ENCODE measurements around the gene PSMA3. TPM values are rescaled to one million over a fixed set of nuclear protein-coding genes. Genes with fewer than 3 reads are reported as not detected.
A peak's percentile ranks its signal among the peaks of the same experiment; 100 is the strongest.

Gene PSMA3
- total and polyA plus RNA-seq, 10 of the 15 experiments (the other 5 are each of a cell fraction or from before 2014, with no cell fraction given), result 142 to 936 (median 400) TPM

GRCh38 chr14:58297762-58298476 lies 53.3 kb downstream of the PSMA3 start (continued):
- TF ChIP-seq RUNX3 (IDR thresholded peaks at IDR 0.05; ENCODE audit: low read length), result peak; percentile 44
- TF ChIP-seq TCF7 (IDR thresholded peaks at IDR 0.05; ENCODE audit: borderline replicate concordance), result no peak
- TF ChIP-seq HDAC6 (IDR thresholded peaks at IDR 0.05; ENCODE audit: unreplicated experiment), result no peak
- no peak for TF ChIP-seq REST (IDR thresholded peaks at IDR 0.05; ENCODE audit: low read depth, low read length)
- peak; percentile 47; the same call in 1 of the 2 replicates for TF ChIP-seq HCFC1 (IDR thresholded peaks at IDR 0.05; ENCODE audit: low read length)
